Ovary (tissue), 9 donors: ENCODE measurements around the gene CDIPT. TPM values are rescaled to one million over a fixed set of nuclear protein-coding genes. Genes with fewer than 3 reads are reported as not detected.
A peak's percentile ranks its signal among the peaks of the same experiment; 100 is the strongest.

ENCODE experiments used
- DNase-seq, 5 donors: peaks; one replicate each; pipeline ENCODE4 v3.0.0-alpha.2; 2019 to 2020
- H3K27ac ChIP-seq, 2 donors: fragments of 200-600 bp; one replicate each; pipeline versions ENCODE4 v1.5.1 to v1.8.0; 2019 to 2022
- H3K27me3 ChIP-seq: fragments of 200-600 bp; one replicate; pipeline ENCODE4 v1.8.0; 2022
- H3K36me3 ChIP-seq: fragments of 200-600 bp; sonication (generic); one replicate; pipeline ENCODE4 v1.5.1; 2019
- H3K4me1 ChIP-seq: one replicate; pipeline ENCODE4 v1.8.1; 2013; ENCODE audit warnings: mild to moderate bottlenecking, moderate library complexity; ENCODE audit not compliant: insufficient read depth
- H3K4me3 ChIP-seq: fragments of 200-600 bp; sonication (generic); one replicate; pipeline ENCODE4 v1.5.1; 2017
- H3K9me3 ChIP-seq, 2 donors: fragments of 200-600 bp in 1 of 2; sonication (generic) in 1 of 2; one replicate each; pipeline versions ENCODE4 v1.5.1 to v1.8.1; 2013 to 2019; ENCODE audit warnings: mild to moderate bottlenecking in 1 of 2, moderate library complexity in 1 of 2
- EP300 ChIP-seq: sonication (generic); formaldehyde crosslinking; IDR thresholded peaks from one replicate; pipeline ENCODE4 v1.6.1; 2017; ENCODE audit warnings: antibody characterized with exemption
- POLR2A ChIP-seq: fragments of 450-650 bp; IDR thresholded peaks from one replicate; pipeline ENCODE4 v1.6.1; 2017; ENCODE audit warnings: antibody characterized with exemption, mild to moderate bottlenecking, moderate library complexity
- WGBS, 3 donors: extraction: QIAGEN DNeasy Blood & Tissue Kit in 1 of 3; methylation state at CpG; one replicate each; pipeline versions ENCODE4 v1.1.5 to v1.1.7; 2013 to 2017; 5-methylcytosine and 5-hydroxymethylcytosine counted together
- intact Hi-C, 4 donors: fragments of 100-400 bp; cut with DNase I; formaldehyde crosslinking; loops; one replicate each; pipeline versions ENCODE4 v1.11.0 to v1.15.1; 2022 to 2023
- polyA plus RNA-seq, 2 donors: library from polyadenylated mRNA; stranded (reverse); fragments of 200-250 nt in 1 of 2; fragments of 350-450 nt in 1 of 2; fragmentation: Illumina TruSeq in 1 of 2; extraction: RNeasy Lipid Tissue Mini Kit (QIAGEN cat#74804) in 1 of 2; gene quantifications; one replicate each; pipeline ENCODE4 v1.2.3, GENCODE V29; 2013 to 2014
- total RNA-seq, 7 donors: library from RNA; depleted of rRNA in 2 of 7; stranded (reverse); fragments of >200 nt in 2 of 7; fragmentation: NEBNext Ultra II Directional in 3 of 7; extraction: Animal tissue kit (Norgen Biotek cat#: 25700) in 3 of 7; gene quantifications; one replicate each; pipeline versions ENCODE4 v1.1.0 to v1.2.4, GENCODE V29; 2016 to 2023
- TF ChIP-seq, protein P1 (sequence below), 3 donors: fragments of 450-650 bp in 2 of 3; fragments of 200-600 bp in 1 of 3; IDR thresholded peaks; one replicate each; pipeline versions ENCODE4 v1.5.1 to v1.8.0; 2016 to 2022; ENCODE audit warnings: antibody characterized with exemption in 3 of 3, mild to moderate bottlenecking in 1 of 3
- donor health status: DM: no; HTN: no; CAD: no; lungs with moderate emphysema.
- donor health status: DM: no; HTN: no; CAD: no.
- donor health status: Bipolar disorder and iron deficiency.
- donor health status: DM: yes; HTN: yes; CAD: no.
- donor health status: DM: no; HTN: no; CAD: no.
- donor health status: DM: yes; HTN: yes; CAD: no.

CDIPT gene
- total and polyA plus RNA-seq, 9 donors = 47.6 to 145 (median 110) TPM

- 22 to 24% (median 23%) methylated on average over 15 of the region's 15 CpGs for WGBS, 3 donors
- TF ChIP-seq, protein P1, sequence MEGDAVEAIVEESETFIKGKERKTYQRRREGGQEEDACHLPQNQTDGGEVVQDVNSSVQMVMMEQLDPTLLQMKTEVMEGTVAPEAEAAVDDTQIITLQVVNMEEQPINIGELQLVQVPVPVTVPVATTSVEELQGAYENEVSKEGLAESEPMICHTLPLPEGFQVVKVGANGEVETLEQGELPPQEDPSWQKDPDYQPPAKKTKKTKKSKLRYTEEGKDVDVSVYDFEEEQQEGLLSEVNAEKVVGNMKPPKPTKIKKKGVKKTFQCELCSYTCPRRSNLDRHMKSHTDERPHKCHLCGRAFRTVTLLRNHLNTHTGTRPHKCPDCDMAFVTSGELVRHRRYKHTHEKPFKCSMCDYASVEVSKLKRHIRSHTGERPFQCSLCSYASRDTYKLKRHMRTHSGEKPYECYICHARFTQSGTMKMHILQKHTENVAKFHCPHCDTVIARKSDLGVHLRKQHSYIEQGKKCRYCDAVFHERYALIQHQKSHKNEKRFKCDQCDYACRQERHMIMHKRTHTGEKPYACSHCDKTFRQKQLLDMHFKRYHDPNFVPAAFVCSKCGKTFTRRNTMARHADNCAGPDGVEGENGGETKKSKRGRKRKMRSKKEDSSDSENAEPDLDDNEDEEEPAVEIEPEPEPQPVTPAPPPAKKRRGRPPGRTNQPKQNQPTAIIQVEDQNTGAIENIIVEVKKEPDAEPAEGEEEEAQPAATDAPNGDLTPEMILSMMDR (IDR thresholded peaks at IDR 0.05) = peak; percentile 78 to 88 (median 84)
- TF ChIP-seq POLR2A = no peak
- Histone ChIP-seq H3K4me3 (no peak overlapping the region), H3K4me1 (peaks cover 5% of the 10 kb centered on the region), H3K27ac (peak overlapping the region in 1 of 2 donors; percentile 64), H3K27me3 (no peaks in the 10 kb centered on the region), H3K36me3 (no peaks in the 10 kb centered on the region), H3K9me3 (no peaks in the 10 kb centered on the region)
- peak; percentile 79 to 88 (median 83) for DNase-seq
- intact Hi-C loops = loop anchor here in 2 of 4 donors (2.0 to 5.0 kb wide), 2 partner anchors 36 to 42 kb away; partner anchors contain the start of genes MAZ (in 1 of the 2) and PRRT2 (in 1 of the 2)
Measured at GRCh38 chr16:29848420-29849297, 14.4 kb downstream of the CDIPT start.

- Histone ChIP-seq H3K4me3 (no peak overlapping the region), H3K4me1 (peaks cover 5% of the 10 kb centered on the region), H3K27ac (peak overlapping the region in 1 of 2 donors; percentile 20), H3K27me3 (no peaks in the 10 kb centered on the region), H3K9me3 (no peaks in the 10 kb centered on the region), H3K36me3 (no peaks in the 10 kb centered on the region)
- TF ChIP-seq EP300 = no peak
- TF ChIP-seq, protein P1 (IDR thresholded peaks at IDR 0.05) = no peak
- no peak for TF ChIP-seq POLR2A
- 81 to 86% (median 81%) methylated on average over 18 of the region's 18 CpGs for WGBS, 3 donors
- intact Hi-C loops = loop anchor here in 1 of 4 donors (5.0 kb wide), 1 partner anchor 33 kb away; the partner anchor contains the start of gene PRRT2
- peak in 1 of 5 donors; percentile 35 for DNase-seq
Measured at GRCh38 chr16:29845656-29846055, 17.4 kb downstream of the CDIPT start.

GRCh38 chr16:29844575-29845331 lies 18.3 kb downstream of the CDIPT start:
- WGBS, 3 donors = 69 to 72% (median 72%) methylated on average over 28 of the region's 28 CpGs

GRCh38 chr16:29843931-29844330 lies 19.1 kb downstream of the CDIPT start:
- TF ChIP-seq POLR2A (no peak), EP300 (no peak)
- TF ChIP-seq, protein P1 (IDR thresholded peaks at IDR 0.05) = no peak
- Histone ChIP-seq H3K4me3 (no peak overlapping the region), H3K27me3 (no peaks in the 10 kb centered on the region), H3K9me3 (no peaks in the 10 kb centered on the region), H3K36me3 (no peaks in the 10 kb centered on the region), H3K27ac (peak overlapping the region in 1 of 2 donors; percentile 5), H3K4me1 (peaks cover 8% of the 10 kb centered on the region)
- 91 to 93% (median 93%) methylated on average over 8 of the region's 8 CpGs for WGBS, 3 donors
- no peak for DNase-seq
- intact Hi-C loops = no loop called here

More at GRCh38 chr16:29844575-29845331, 18.3 kb downstream of the CDIPT start:
- peaks cover 8% of the 10 kb centered on the region for H3K4me1 ChIP-seq
- DNase-seq = peak in 3 of 5 donors; percentile 66 to 78 (median 73)
- no peaks in the 10 kb centered on the region for H3K9me3 ChIP-seq
- H3K27ac ChIP-seq = peak overlapping the region; percentile 5 to 64
- intact Hi-C loops = loop anchor here in 1 of 4 donors (5.0 kb wide), 1 partner anchor 32 kb away; the partner anchor contains the start of gene PRRT2
- TF ChIP-seq, protein P1 (IDR thresholded peaks at IDR 0.05) = no peak
- no peak for TF ChIP-seq EP300
- no peak for TF ChIP-seq POLR2A
- no peaks in the 10 kb centered on the region for H3K36me3 ChIP-seq
- H3K4me3 ChIP-seq = no peak overlapping the region
- no peaks in the 10 kb centered on the region for H3K27me3 ChIP-seq
